Measurements from ENCODE around the gene WASHC3. TPM values are rescaled to one million over a fixed set of nuclear protein-coding genes. Genes with fewer than 3 reads are reported as not detected.

Gene WASHC3
- total RNA-seq, 2 donors from 2014 or later: 46.8 to 73.6 TPM

GRCh38 chr12:102050660-102051430 lies 10.9 kb downstream of the WASHC3 start:
- H3K4me3 ChIP-seq: no peak overlapping the region
- no peak for TF ChIP-seq CTCF (IDR thresholded peaks at IDR 0.05)
- ATAC-seq (ENCODE audit: insufficient number of reproducible peaks, low FRiP score, low read depth) (no peak), DNase-seq (ENCODE audit: low spot score) (no peak)
- H3K27ac ChIP-seq: no peak overlapping the region
- no peaks in the 10 kb centered on the region for H3K4me1 ChIP-seq (ENCODE audit: control insufficient read depth in 1 of 2, low read depth in 2 of 2)
- no peaks in the 10 kb centered on the region for H3K9me3 ChIP-seq
- H3K36me3 ChIP-seq: peaks cover 7% of the 10 kb centered on the region
- no peaks in the 10 kb centered on the region for H3K27me3 ChIP-seq (replicated peaks; ENCODE audit: insufficient read depth)

- Histone ChIP-seq H3K27me3 (replicated peaks; ENCODE audit: insufficient read depth) (no peaks in the 10 kb centered on the region), H3K9me3 (no peaks in the 10 kb centered on the region), H3K27ac (no peak overlapping the region), H3K4me1 (ENCODE audit: control insufficient read depth in 1 of 2, low read depth in 2 of 2) (no peaks in the 10 kb centered on the region), H3K36me3 (peaks cover 22% of the 10 kb centered on the region), H3K4me3 (no peak overlapping the region)
- no peak for TF ChIP-seq CTCF (IDR thresholded peaks at IDR 0.05)
- ATAC-seq (ENCODE audit: insufficient number of reproducible peaks, low FRiP score, low read depth) (no peak), DNase-seq (ENCODE audit: low spot score) (no peak)
Observed at GRCh38 chr12:102043928-102044327, 17.9 kb downstream of the WASHC3 start.

DNA sequence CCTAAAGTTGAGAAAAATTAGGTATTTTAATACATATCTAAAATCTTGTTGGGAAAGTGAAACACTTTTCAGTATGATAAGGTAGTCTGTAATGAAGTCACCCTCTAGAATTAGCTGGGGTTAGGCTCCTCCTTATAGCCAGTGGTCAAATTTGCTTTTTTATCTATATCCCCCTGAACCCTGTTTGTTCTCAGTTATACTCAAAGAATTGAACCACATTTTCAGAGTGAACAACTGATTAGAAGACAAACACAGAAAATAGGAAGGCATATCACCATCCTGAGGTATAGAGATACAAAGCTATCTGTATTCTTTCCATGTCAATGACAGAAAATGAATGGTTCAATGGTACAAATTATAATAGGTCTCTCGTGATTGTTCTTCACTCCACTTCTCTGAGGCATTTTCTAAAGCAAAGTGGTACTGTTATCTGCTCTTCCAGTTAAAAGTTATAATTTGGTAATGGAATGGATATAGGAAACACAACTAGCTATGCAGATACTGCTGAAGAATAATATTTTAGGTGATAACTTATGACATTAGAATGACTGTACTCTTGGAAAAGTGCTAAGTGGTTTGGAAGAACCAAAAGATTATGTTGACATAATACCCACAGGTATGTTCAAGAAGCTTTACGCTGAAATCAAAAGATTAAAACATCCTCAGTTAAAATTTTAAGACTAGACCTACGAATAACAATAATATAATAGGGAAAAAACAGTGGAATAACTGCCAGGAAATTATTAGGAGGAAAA lies 27.6 kb downstream of the WASHC3 start:
- H3K36me3 ChIP-seq: peaks cover 9% of the 10 kb centered on the region
- no peak for TF ChIP-seq CTCF (IDR thresholded peaks at IDR 0.05)

DNA sequence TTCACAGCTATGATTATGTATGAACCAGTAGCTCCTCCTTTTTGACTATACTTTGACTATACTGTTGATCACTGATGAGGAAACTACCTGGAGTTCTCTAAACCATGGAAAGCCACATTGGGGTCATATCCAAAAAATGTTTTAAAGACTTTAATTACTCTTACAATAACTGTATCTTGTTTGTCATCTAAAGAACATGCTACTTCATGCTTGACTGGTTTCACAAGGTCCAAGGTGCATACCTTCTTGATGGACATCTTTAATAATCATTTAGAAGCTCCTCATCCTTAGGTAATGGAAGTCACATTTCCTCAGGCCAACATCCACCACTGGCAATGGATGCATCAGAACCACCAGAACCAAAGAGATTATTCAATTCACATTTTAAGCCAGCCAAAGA lies 29.9 kb downstream of the WASHC3 start:
- Histone ChIP-seq H3K4me1 (ENCODE audit: control insufficient read depth in 1 of 2, low read depth in 2 of 2) (peaks cover 8 to 10% of the 10 kb centered on the region in 2 donors), H3K4me3 (no peak overlapping the region), H3K9me3 (no peaks in the 10 kb centered on the region), H3K27me3 (replicated peaks; ENCODE audit: insufficient read depth) (no peaks in the 10 kb centered on the region), H3K27ac (no peak overlapping the region), H3K36me3 (peaks cover 3% of the 10 kb centered on the region)
- ATAC-seq (ENCODE audit: insufficient number of reproducible peaks, low FRiP score, low read depth) (no peak), DNase-seq (ENCODE audit: low spot score) (no peak)
- TF ChIP-seq CTCF (IDR thresholded peaks at IDR 0.05): no peak

More for the DNA sequence above, 27.6 kb downstream of the WASHC3 start:
- no peak overlapping the region for H3K27ac ChIP-seq
- no peak overlapping the region for H3K4me3 ChIP-seq
- no peaks in the 10 kb centered on the region for H3K9me3 ChIP-seq
- no peak for DNase-seq (ENCODE audit: low spot score)
- H3K27me3 ChIP-seq (replicated peaks; ENCODE audit: insufficient read depth): no peaks in the 10 kb centered on the region
- H3K4me1 ChIP-seq (ENCODE audit: control insufficient read depth in 1 of 2, low read depth in 2 of 2): peaks cover 6% of the 10 kb centered on the region in 2 donors
- ATAC-seq (ENCODE audit: insufficient number of reproducible peaks, low FRiP score, low read depth): no peak

GRCh38 chr12:102029141-102029540 lies 32.6 kb downstream of the WASHC3 start:
- no peak for TF ChIP-seq CTCF (IDR thresholded peaks at IDR 0.05)
- no peak overlapping the region for H3K4me3 ChIP-seq
- no peaks in the 10 kb centered on the region for H3K9me3 ChIP-seq
- DNase-seq (ENCODE audit: low spot score): no peak
- no peak overlapping the region for H3K27ac ChIP-seq
- no peaks in the 10 kb centered on the region for H3K27me3 ChIP-seq (replicated peaks; ENCODE audit: insufficient read depth)
- no peaks in the 10 kb centered on the region for H3K36me3 ChIP-seq
- no peak for ATAC-seq (ENCODE audit: insufficient number of reproducible peaks, low FRiP score, low read depth)
- H3K4me1 ChIP-seq (ENCODE audit: control insufficient read depth in 1 of 2, low read depth in 2 of 2): peaks cover 8 to 10% of the 10 kb centered on the region in 2 donors

Measured in thoracic aorta (tissue), 2 donors.